Measurements from ENCODE around the gene YAE1. TPM values are rescaled to one million over a fixed set of nuclear protein-coding genes. Genes with fewer than 3 reads are reported as not detected.

The YAE1 gene
- total RNA-seq, 1 experiment from 2014 or later = 20.9 TPM

Other genes with a start within 250 kb of the YAE1 start
- gene RALA, start 57.2 kb downstream of the YAE1 start, total RNA-seq (2014; rRNA removed; shearing (Covaris generic); ENCODE audit: low replicate concordance) = 13.8 and 14.1 TPM in 2 replicates

All from Karpas-422 (cell line).